Measurements from ENCODE around the gene TMEM116. TPM values are rescaled to one million over a fixed set of nuclear protein-coding genes. Genes with fewer than 3 reads are reported as not detected.
"Not testable (repeated sequence)": the region's sequence is repeated elsewhere in the genome, so short reads cannot be mapped to it uniquely, and the experiment has no call there.

Gene TMEM116
- total RNA-seq, 2 experiments from 2014 or later, result 12.7 to 13.1 TPM

DNA sequence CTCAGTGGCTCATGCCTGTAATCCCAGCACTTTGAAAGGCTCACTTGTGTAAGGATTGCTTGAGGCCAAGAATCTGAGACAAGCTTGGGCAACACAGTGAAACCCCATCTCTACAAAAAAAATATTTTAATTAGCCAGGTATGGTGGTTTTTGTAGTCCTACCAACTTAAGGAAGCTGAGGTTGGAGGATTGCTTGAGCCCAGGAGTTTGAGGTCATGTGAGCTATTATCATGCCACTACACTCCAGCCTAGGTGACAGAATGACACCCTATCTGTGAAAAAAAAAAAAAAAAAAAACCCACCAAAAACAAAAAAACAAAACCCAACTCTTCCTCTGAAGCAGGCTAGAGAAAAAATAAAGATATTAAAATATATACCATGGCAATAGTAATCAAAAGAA, 41.2 kb downstream of the TMEM116 start:
- ATAC-seq (no peak), DNase-seq (no peak)
- H3K27me3 Mint-ChIP-seq (ENCODE audit: low read depth), result no peaks in the 10 kb centered on the region
- no peak overlapping the region for H3K27ac Mint-ChIP-seq
- no peak overlapping the region for H3K4me3 Mint-ChIP-seq
- peaks cover 14% of the 10 kb centered on the region for H3K9me3 Mint-ChIP-seq (ENCODE audit: insufficient read depth)
- peaks cover 15% of the 10 kb centered on the region for H3K36me3 Mint-ChIP-seq (ENCODE audit: low read depth)
- peaks cover 17% of the 10 kb centered on the region for H3K4me1 Mint-ChIP-seq (ENCODE audit: low read depth)
- ChIA-PET POLR2A (interaction anchor here (0.8 kb wide), 1 partner anchor 22 kb away, joined by 3 read pairs; no protein-coding TSS in a partner anchor), CTCF (interaction anchor here (0.8 kb wide), 1 partner anchor 42 kb away, joined by 3 read pairs; the partner anchor contains the start of genes ERP29 and TMEM116)

DNA sequence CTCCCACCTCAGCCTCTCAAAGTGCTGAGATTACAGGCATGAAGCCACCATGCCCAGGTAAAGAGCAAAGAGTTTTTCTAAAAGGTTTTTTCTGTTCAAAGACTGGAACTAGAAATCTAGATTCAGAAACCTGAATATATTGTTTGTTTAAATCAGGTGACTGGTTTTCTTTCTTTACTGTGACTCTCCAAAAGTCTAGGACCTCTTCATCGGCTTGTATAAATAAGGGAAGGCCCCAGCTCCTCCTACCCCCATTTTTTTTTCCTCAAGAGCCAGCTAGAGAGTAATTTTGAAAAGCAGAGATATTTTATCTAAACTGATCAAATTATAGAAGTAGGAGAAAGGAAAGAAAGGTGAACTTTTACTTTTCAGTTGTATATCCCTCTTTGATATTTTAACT, 48.0 kb downstream of the TMEM116 start:
- DNase-seq (no peak), ATAC-seq (no peak)
- peaks cover 13% of the 10 kb centered on the region for H3K4me1 Mint-ChIP-seq (ENCODE audit: low read depth)
- H3K27ac Mint-ChIP-seq, result no peak overlapping the region
- CTCF ChIA-PET, result no interaction called here
- H3K9me3 Mint-ChIP-seq (ENCODE audit: insufficient read depth), result peaks cover 9% of the 10 kb centered on the region
- POLR2A ChIA-PET, result no interaction called here
- no peaks in the 10 kb centered on the region for H3K27me3 Mint-ChIP-seq (ENCODE audit: low read depth)
- peaks cover 41% of the 10 kb centered on the region for H3K36me3 Mint-ChIP-seq (ENCODE audit: low read depth)
- H3K4me3 Mint-ChIP-seq, result no peak overlapping the region

DNA sequence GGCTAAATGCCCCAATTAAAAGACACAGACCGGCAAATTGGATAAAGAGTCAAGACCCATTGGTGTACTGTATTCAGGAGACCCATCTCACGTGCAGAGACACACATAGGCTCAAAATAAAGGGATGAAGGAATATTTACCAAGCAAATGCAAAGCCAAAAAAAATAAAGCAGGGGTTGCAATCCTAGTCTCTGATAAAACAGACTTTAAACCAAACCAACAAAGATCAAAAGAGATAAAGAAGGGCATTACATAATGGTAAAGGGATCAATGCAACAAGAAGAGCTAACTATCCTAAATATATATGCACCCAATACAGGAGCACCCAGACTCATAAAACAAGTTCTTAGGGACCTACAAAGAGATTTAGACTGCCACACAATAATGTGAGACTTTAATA, 53.4 kb downstream of the TMEM116 start:
- DNase-seq; CTCF ChIA-PET; POLR2A ChIA-PET; H3K27ac Mint-ChIP-seq; H3K4me1 Mint-ChIP-seq (ENCODE audit: low read depth); ATAC-seq; H3K4me3 Mint-ChIP-seq; H3K27me3 Mint-ChIP-seq (ENCODE audit: low read depth): not testable (repeated sequence)
- peaks cover 60% of the 10 kb centered on the region for H3K36me3 Mint-ChIP-seq (ENCODE audit: low read depth)
- peaks cover 26% of the 10 kb centered on the region for H3K9me3 Mint-ChIP-seq (ENCODE audit: insufficient read depth)

DNA sequence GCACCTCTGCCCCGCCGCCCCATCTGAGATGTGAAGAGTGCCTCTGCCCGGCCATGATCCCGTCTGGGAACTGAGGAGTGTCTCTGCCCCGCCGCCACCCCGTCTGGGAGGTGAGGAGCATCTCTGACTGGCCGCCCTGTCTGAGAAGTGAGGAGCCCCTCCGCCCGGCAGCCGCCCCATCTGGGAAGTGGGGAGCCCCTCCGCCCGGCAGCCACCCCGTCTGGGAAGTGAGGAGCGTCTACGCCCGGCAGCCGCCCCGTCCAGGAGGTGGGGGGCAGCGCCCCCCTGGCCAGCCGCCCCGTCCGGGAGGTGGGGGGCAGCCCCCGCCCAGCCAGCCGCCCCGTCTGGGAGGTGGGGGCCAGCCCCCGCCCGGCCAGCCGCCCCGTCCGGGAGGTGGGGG, 55.7 kb downstream of the TMEM116 start:
- H3K27ac Mint-ChIP-seq; H3K4me1 Mint-ChIP-seq (ENCODE audit: low read depth); POLR2A ChIA-PET; H3K27me3 Mint-ChIP-seq (ENCODE audit: low read depth); DNase-seq; ATAC-seq; H3K4me3 Mint-ChIP-seq; CTCF ChIA-PET: not testable (repeated sequence)
- Mint-ChIP-seq H3K9me3 (ENCODE audit: insufficient read depth) (peaks cover 26% of the 10 kb centered on the region), H3K36me3 (ENCODE audit: low read depth) (peaks cover 53% of the 10 kb centered on the region)

DNA sequence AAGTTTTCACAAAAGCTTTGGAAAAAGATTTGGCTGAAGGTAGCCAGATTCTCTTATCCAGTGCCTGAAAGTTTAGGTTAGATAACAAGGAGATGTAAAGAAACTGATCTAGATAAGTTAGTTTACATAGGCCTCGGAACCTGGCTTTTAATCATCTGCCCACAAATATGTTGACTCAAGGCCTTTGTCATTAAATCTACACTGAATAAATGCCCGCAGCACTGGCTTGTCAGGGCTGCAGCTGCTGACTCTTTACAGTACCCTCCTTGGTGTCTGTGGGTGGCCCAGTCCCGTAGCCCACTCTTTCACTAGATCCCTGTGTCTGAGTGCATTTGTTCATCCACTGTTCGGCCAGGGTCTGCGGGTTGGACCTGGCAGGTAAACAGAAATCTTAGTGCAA, 58.0 kb downstream of the TMEM116 start:
- H3K36me3 Mint-ChIP-seq (ENCODE audit: low read depth), result peaks cover 43% of the 10 kb centered on the region
- ATAC-seq (no peak), DNase-seq (no peak)
- no peak overlapping the region for H3K4me3 Mint-ChIP-seq
- H3K27me3 Mint-ChIP-seq (ENCODE audit: low read depth), result no peaks in the 10 kb centered on the region
- peaks cover 24% of the 10 kb centered on the region for H3K4me1 Mint-ChIP-seq (ENCODE audit: low read depth)
- H3K9me3 Mint-ChIP-seq (ENCODE audit: insufficient read depth), result peaks cover 22% of the 10 kb centered on the region
- H3K27ac Mint-ChIP-seq, result no peak overlapping the region
- POLR2A ChIA-PET, result interaction anchor here (1.3 kb wide), 1 partner anchor 59 kb away, joined by 3 read pairs; the partner anchor contains the start of genes ERP29 and TMEM116
- CTCF ChIA-PET, result interaction anchor here (1.5 kb wide), 1 partner anchor 59 kb away, joined by 3 read pairs; no protein-coding TSS in a partner anchor

DNA sequence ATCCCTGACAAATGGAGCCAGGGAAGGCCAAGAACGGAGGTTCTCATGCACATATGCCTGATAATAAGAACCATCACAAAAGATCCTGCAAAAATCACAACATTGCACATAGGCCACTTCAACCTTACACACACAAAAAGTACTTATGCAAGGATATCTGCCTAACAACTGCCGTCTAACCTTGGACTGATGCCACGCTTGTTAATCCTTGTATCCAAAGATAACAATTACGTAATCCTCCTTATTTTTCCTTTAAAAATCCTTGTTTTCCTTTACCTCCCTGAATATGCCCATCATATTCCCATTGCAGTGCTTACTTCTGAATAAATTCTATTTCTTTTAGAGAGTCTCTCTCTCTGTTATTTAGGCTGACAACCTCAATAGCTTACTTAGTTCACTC, 59.5 kb downstream of the TMEM116 start:
- ChIA-PET POLR2A (interaction anchor here (1.3 kb wide), 1 partner anchor 60 kb away, joined by 3 read pairs; the partner anchor contains the start of genes ERP29 and TMEM116), CTCF (interaction anchor here (1.5 kb wide), 1 partner anchor 61 kb away, joined by 3 read pairs; no protein-coding TSS in a partner anchor)
- Mint-ChIP-seq H3K9me3 (ENCODE audit: insufficient read depth) (peaks cover 19% of the 10 kb centered on the region), H3K27me3 (ENCODE audit: low read depth) (no peaks in the 10 kb centered on the region), H3K36me3 (ENCODE audit: low read depth) (peaks cover 30% of the 10 kb centered on the region), H3K4me1 (ENCODE audit: low read depth) (peaks cover 19% of the 10 kb centered on the region), H3K27ac (no peak overlapping the region), H3K4me3 (no peak overlapping the region)
- ATAC-seq, result no peak
- DNase-seq, result no peak

DNA sequence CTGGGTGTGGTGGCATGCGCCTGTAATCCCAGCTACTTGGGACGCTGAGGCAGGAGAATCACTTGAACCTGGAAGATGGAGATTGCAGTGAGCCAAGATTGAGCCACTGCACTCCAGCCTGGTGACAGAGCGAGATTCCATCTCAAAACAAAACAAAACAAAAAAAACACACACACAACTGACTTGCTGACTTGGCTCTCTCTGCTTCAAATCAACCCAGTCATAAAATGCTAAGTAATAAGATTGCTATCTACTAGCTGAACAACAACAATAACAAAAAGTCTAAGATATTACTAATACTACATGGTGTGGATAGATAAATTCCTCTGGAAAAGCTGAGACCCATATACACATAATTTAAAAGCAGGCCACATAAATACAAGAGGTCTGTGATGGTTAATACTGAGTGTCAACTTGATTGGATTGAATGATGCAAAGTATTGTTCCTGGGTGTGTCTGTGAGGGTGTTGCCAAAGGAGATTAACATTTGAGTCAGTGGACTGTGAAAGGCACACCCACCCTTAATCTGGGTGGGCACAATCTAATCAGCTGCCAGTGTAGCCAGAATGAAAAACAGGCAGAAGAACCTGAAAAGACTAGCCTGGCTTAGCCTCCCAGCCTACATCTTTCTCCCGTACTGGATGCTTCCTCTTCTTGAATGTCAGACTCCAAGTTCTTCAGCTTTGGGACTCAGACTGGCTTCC, 60.7 kb downstream of the TMEM116 start:
- not testable (repeated sequence) for H3K4me3 Mint-ChIP-seq; ATAC-seq; H3K27me3 Mint-ChIP-seq (ENCODE audit: low read depth); DNase-seq; H3K27ac Mint-ChIP-seq
- Mint-ChIP-seq H3K9me3 (ENCODE audit: insufficient read depth) (peaks cover 19% of the 10 kb centered on the region), H3K4me1 (ENCODE audit: low read depth) (peaks cover 20% of the 10 kb centered on the region), H3K36me3 (ENCODE audit: low read depth) (peaks cover 29% of the 10 kb centered on the region)
- ChIA-PET CTCF (interaction anchor here (1.1 to 2.3 kb wide), 2 partner anchors 61 to 62 kb away, joined by 6 to 14 read pairs; partner anchors contain the start of genes ERP29 and TMEM116), POLR2A (interaction anchor here (3.2 kb wide), 1 partner anchor 61 kb away, joined by 19 read pairs; the partner anchor contains the start of genes ERP29 and TMEM116)

DNA sequence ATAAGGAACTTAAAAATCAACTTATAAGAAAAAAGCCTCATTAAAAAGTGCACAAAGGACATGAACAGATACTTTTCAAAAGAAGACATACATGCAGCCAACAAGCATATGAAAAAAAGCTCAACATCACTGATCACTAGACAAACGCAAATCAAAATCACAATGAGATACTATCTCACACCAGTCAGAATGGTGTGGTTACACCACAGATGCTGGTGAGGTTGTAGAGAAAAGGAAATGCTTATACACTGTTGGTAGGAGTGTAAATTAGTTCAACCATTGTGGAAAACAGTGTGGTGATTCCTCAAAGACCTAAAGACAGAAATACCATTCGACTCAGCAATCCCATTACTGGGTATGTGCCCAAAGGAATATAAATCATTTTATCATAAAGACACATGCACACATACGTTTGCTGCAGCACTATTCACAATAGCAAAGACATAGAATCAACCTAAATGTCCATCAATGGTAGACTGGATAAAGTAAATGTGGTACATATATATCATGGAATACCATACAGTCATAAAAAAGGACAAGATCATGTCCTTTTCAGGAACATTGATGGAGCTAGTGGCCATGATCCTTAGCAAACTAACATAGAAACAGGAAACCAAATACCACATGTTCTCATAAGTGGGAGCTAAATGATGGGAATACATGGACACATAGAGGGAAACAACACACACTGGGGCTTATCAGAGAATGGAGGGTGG, 61.8 kb downstream of the TMEM116 start:
- H3K27ac Mint-ChIP-seq, result peak overlapping the region; percentile 48
- DNase-seq (peak; percentile 59), ATAC-seq (peak; percentile 74)
- POLR2A ChIA-PET, result interaction anchor here (1.0 to 3.2 kb wide), 2 partner anchors 28 to 62 kb away, joined by 3 to 19 read pairs; partner anchors contain the start of genes ERP29 and TMEM116
- peaks cover 17% of the 10 kb centered on the region for H3K9me3 Mint-ChIP-seq (ENCODE audit: insufficient read depth)
- peaks cover 28% of the 10 kb centered on the region for H3K36me3 Mint-ChIP-seq (ENCODE audit: low read depth)
- H3K27me3 Mint-ChIP-seq (ENCODE audit: low read depth); H3K4me3 Mint-ChIP-seq: not testable (repeated sequence)
- peaks cover 27% of the 10 kb centered on the region for H3K4me1 Mint-ChIP-seq (ENCODE audit: low read depth)
- CTCF ChIA-PET, result interaction anchor here (1.1 to 2.3 kb wide), 2 partner anchors 62 to 63 kb away, joined by 6 to 14 read pairs; partner anchors contain the start of genes ERP29 and TMEM116

DNA sequence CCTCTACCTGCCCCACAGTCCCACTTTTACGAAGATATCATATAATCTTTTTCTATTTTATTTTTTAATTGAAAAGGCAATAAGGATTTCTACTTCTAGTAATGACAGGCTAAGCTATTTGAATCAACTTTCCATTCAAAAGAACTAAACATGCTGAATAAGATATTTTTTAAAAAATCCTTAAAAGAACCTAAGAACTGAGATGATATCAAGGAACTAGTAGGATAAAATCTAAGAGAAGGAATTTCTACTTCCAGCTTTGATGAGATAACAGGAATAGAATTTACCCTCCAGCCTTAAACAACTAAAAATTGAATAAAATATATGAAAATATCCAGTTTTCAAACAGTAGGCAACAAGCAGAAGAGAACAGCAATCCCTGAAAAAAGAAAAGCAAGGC, 69.0 kb downstream of the TMEM116 start:
- Mint-ChIP-seq H3K27ac (no peak overlapping the region), H3K4me1 (ENCODE audit: low read depth) (peaks cover 15% of the 10 kb centered on the region), H3K9me3 (ENCODE audit: insufficient read depth) (no peaks in the 10 kb centered on the region), H3K27me3 (ENCODE audit: low read depth) (no peaks in the 10 kb centered on the region), H3K4me3 (no peak overlapping the region), H3K36me3 (ENCODE audit: low read depth) (no peaks in the 10 kb centered on the region)
- ATAC-seq (no peak), DNase-seq (no peak)
- ChIA-PET CTCF (interaction anchor here (0.9 to 4.6 kb wide), 5 partner anchors 71 to 443 kb away, joined by 3 to 63 read pairs (median 4); partner anchors contain the start of genes ERP29 and TMEM116), POLR2A (interaction anchor here (0.7 to 1.9 kb wide), 3 partner anchors 55 to 70 kb away, joined by 3 to 7 read pairs (median 7); partner anchors contain the start of genes ERP29 and TMEM116)

DNA sequence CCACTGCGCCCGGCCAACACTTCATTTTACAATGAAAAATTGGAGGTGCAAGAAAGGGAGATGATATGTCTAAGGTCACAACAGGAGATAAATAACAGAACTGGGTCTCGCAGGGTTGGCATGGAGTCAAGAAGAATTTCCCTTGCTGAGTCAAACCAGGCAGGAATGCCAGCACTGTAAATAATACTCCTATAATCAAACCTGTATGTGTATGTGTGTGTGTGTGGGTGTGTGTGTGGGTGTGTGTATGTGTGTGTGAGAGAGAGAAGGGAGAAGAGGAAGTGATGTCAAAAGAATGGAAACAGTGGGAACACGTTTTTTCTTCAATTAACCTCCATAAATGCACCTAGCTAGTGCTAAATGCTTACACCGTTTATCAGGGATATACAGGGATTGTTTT, 70.4 kb downstream of the TMEM116 start:
- Mint-ChIP-seq H3K9me3 (ENCODE audit: insufficient read depth) (no peaks in the 10 kb centered on the region), H3K4me3 (no peak overlapping the region), H3K27ac (no peak overlapping the region), H3K27me3 (ENCODE audit: low read depth) (no peaks in the 10 kb centered on the region), H3K4me1 (ENCODE audit: low read depth) (peaks cover 14% of the 10 kb centered on the region), H3K36me3 (ENCODE audit: low read depth) (no peaks in the 10 kb centered on the region)
- no peak for DNase-seq
- ATAC-seq, result no peak
- ChIA-PET POLR2A (interaction anchor here (0.6 kb wide), 1 partner anchor 164 kb away, joined by 3 read pairs; no protein-coding TSS in a partner anchor), CTCF (interaction anchor here (1.5 to 4.6 kb wide), 2 partner anchors 22 to 72 kb away, joined by 3 to 63 read pairs; partner anchors contain the start of genes ERP29 and TMEM116)

DNA sequence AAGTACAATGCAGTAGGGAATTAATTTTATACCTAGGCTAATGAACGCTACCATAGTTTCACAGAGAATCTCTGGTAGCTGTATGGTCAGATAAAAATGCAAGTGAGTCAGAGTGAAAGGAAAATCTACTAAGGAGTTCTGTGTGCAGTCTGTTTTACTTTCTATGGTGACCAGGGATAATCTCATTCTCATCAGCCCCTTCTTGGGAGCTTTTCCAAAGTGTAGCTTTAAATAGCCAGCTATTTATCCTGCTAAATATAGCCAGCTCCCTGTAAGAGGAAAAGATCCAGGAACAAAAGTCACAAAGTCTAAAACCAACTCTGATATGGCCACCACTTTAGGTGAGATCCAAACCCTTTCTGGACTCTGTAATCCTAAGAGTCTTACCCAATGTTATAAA, 75.5 kb downstream of the TMEM116 start:
- DNase-seq (no peak), ATAC-seq (no peak)
- no peaks in the 10 kb centered on the region for H3K27me3 Mint-ChIP-seq (ENCODE audit: low read depth)
- H3K4me1 Mint-ChIP-seq (ENCODE audit: low read depth), result no peaks in the 10 kb centered on the region
- POLR2A ChIA-PET, result no interaction called here
- CTCF ChIA-PET, result interaction anchor here (1.0 kb wide), 1 partner anchor 79 kb away, joined by 4 read pairs; no protein-coding TSS in a partner anchor
- H3K4me3 Mint-ChIP-seq, result no peak overlapping the region
- H3K27ac Mint-ChIP-seq, result no peak overlapping the region
- no peaks in the 10 kb centered on the region for H3K9me3 Mint-ChIP-seq (ENCODE audit: insufficient read depth)
- H3K36me3 Mint-ChIP-seq (ENCODE audit: low read depth), result no peaks in the 10 kb centered on the region

Data from activated CD8-positive, alpha-beta T cell treated with anti-CD3 and anti-CD28 coated beads, Interleukin-2, amount 10 ng/mL, durations not matched to agents 7 days and 5 days (primary cell).